ENCODE results near the gene KLHDC2. TPM values are rescaled to one million over a fixed set of nuclear protein-coding genes. Genes with fewer than 3 reads are reported as not detected.

KLHDC2 gene
- total and polyA plus RNA-seq, 2 of the 8 experiments (the other 6 are each of a cell fraction or from before 2014, with no cell fraction given): 32.9 to 43.4 TPM

DNA sequence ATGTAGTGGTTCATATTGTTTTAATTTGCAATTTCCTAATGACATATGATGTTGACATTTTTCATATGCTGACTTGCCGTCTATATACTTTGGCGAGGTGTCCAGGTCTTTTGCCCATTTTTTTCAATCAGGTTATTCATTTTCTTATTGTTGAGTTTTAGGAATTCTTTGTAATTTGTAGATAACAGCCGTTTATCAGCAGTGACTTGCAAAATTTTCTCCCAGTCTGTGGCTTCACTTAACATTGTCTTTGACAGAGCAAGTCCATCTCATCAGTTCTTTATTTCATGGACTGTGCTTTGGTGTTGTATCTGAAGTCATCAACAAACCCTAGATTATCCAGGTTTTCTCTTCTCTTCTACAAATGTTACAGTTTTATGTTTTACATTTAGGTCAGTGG, 12.6 kb upstream of the KLHDC2 start:
- H2BK120ac ChIP-seq (replicated peaks; ENCODE audit: low read depth, low read length): no peak overlapping the region
- H3K23ac ChIP-seq (ENCODE audit: insufficient read length): no peak overlapping the region

More for the DNA sequence above, 12.6 kb upstream of the KLHDC2 start:
- H3K4me1 ChIP-seq (replicated peaks in 1 of 4; ENCODE audit: control insufficient read depth in 3 of 4, insufficient read depth in 4 of 4, low read length in 3 of 4): no peaks in the 10 kb centered on the region
- H2BK12ac ChIP-seq (ENCODE audit: low read depth, low read length): no peak overlapping the region
- no peak overlapping the region for H3K4me2 ChIP-seq (ENCODE audit: insufficient read depth in 1 of 2, low read depth in 2 of 2, low read length in 2 of 2)
- no peak for TF ChIP-seq CBX8 (IDR thresholded peaks at IDR 0.05; ENCODE audit: borderline replicate concordance, low read depth, low read length)
- TF ChIP-seq POLR2AphosphoS5 (IDR thresholded peaks at IDR 0.05; ENCODE audit: low read depth, low read length): no peak
- TF ChIP-seq SIN3A (conservative IDR thresholded peaks at IDR 0.05 in 1 of 2, IDR thresholded peaks at IDR 0.05 in 1 of 2; ENCODE audit: low read depth in 1 of 2, low read length in 2 of 2): no peak
- TF ChIP-seq CTBP2 (IDR thresholded peaks at IDR 0.05; ENCODE audit: borderline replicate concordance, insufficient read depth, insufficient read length, low read length): no peak
- no peak for TF ChIP-seq RBBP5 (IDR thresholded peaks at IDR 0.05; ENCODE audit: borderline replicate concordance, low read depth, low read length)
- TF ChIP-seq ASH2L (IDR thresholded peaks at IDR 0.05; ENCODE audit: low read length): no peak
- TF ChIP-seq ATF2 (IDR thresholded peaks at IDR 0.05; ENCODE audit: low read length): no peak
- no peak for TF ChIP-seq RFX5 (IDR thresholded peaks at IDR 0.05; ENCODE audit: borderline replicate concordance, low read depth, low read length)
- no peak for TF ChIP-seq CREB1 (IDR thresholded peaks at IDR 0.05)
- no peak for TF ChIP-seq RXRA (IDR thresholded peaks at IDR 0.05; ENCODE audit: insufficient read depth, low read depth, low read length)
- TF ChIP-seq TAF1 (IDR thresholded peaks at IDR 0.05; ENCODE audit: low read depth, low read length): no peak
- no peak for TF ChIP-seq YY1 (IDR thresholded peaks at IDR 0.05; ENCODE audit: low read depth, low read length)
- no peak overlapping the region for H4K5ac ChIP-seq (ENCODE audit: insufficient read length, low read depth, low read length)
- no peak overlapping the region for H3K4me3 ChIP-seq (ENCODE audit: extremely low read depth in 1 of 4, insufficient read depth in 2 of 4, low read depth in 3 of 4, low read length in 4 of 4)
- no peak overlapping the region for H3K4ac ChIP-seq (replicated peaks; ENCODE audit: insufficient read length, low read depth, low read length)
- H4K20me1 ChIP-seq (replicated peaks in 1 of 2; ENCODE audit: control insufficient read depth in 1 of 2, insufficient read depth in 2 of 2, low read length in 2 of 2): no peaks in the 10 kb centered on the region
- no peak overlapping the region for H3K9ac ChIP-seq (replicated peaks in 1 of 4; ENCODE audit: extremely low read depth in 1 of 4, low read depth in 3 of 4, low read length in 3 of 4)
- no peak overlapping the region for H3K27ac ChIP-seq (ENCODE audit: low read depth, low read length)
- H3K14ac ChIP-seq (ENCODE audit: insufficient read length): no peak overlapping the region
- no peaks in the 10 kb centered on the region for H3K36me3 ChIP-seq (ENCODE audit: control insufficient read depth in 2 of 4, insufficient read depth in 4 of 4, low read length in 3 of 4)
- H3K23me2 ChIP-seq (ENCODE audit: low read depth, low read length): no peaks in the 10 kb centered on the region
- 86% methylated on average over 3 of the region's 3 CpGs; no CpG with 5 or more reads in 1 of the 2 experiments for whole genome bisulfite sequencing, 2 experiments (ENCODE audit: extremely low coverage in 1 of 2, insufficient coverage in 1 of 2, insufficient read length in 1 of 2, insufficient replicate concordance in 2 of 2, low coverage in 1 of 2, low lambda C conversion rate in 2 of 2, missing lambda C conversion rate in 1 of 2)
- H3K56ac ChIP-seq (replicated peaks; ENCODE audit: insufficient read length, low read depth, low read length): no peak overlapping the region
- no peak overlapping the region for H2BK15ac ChIP-seq (ENCODE audit: low read length)
- H4K91ac ChIP-seq (replicated peaks; ENCODE audit: insufficient read length, low read length): no peak overlapping the region
- no peak overlapping the region for H3K18ac ChIP-seq (ENCODE audit: extremely low read depth, low read length)
- H2BK20ac ChIP-seq (ENCODE audit: low read length): no peak overlapping the region
- no peak overlapping the region for H4K8ac ChIP-seq (ENCODE audit: extremely low read depth, insufficient read depth, low read length)
- H2AFZ ChIP-seq (ENCODE audit: low read length): no peak overlapping the region
- H3K79me2 ChIP-seq (ENCODE audit: control insufficient read depth in 1 of 2, insufficient read depth in 2 of 2, low read length in 2 of 2): no peaks in the 10 kb centered on the region
- DNase-seq (ENCODE audit: low read depth in 1 of 2, low spot score in 2 of 2): no peak
- H3K79me1 ChIP-seq (ENCODE audit: low read depth, low read length): no peaks in the 10 kb centered on the region
- ChIA-PET CTCF (ENCODE audit: partially characterized antibody) (no interaction called here), POLR2A (ENCODE audit: partially characterized antibody) (no interaction called here)
- H2AK5ac ChIP-seq (ENCODE audit: low read depth, low read length): no peak overlapping the region
- no peaks in the 10 kb centered on the region for H3K9me3 ChIP-seq (ENCODE audit: insufficient read depth in 2 of 2, low read depth in 1 of 2, low read length in 1 of 2)
- FAIRE-seq: no peak
- H2BK5ac ChIP-seq (ENCODE audit: low read depth, low read length): no peak overlapping the region
- H3K27me3 ChIP-seq (replicated peaks in 1 of 4; ENCODE audit: control insufficient read depth in 3 of 4, extremely low read depth in 1 of 4, insufficient read depth in 3 of 4, low read length in 3 of 4): no peaks in the 10 kb centered on the region

All from H1 (cell line).